GM23338 (cell line): Measurements from ENCODE around the gene PALLD. TPM values are rescaled to one million over a fixed set of nuclear protein-coding genes. Genes with fewer than 3 reads are reported as not detected.

Experiments used
- ATAC-seq: fragments of 200-7000 bp; cut with Tn5 transposase; 3 replicates; pipeline ENCODE4 v1.9.1; 2020
- DNase-seq: peaks from one replicate; pipeline ENCODE4 v3.0.0-alpha.2; 2015; ENCODE audit warnings: low spot score
- H2AFZ ChIP-seq: fragments of 200-600 bp; sonication (generic); 2 replicates; pipeline ENCODE4 v1.8.0; 2016; ENCODE audit warnings: antibody characterized with exemption, mild to moderate bottlenecking, moderate library complexity
- H3F3A ChIP-seq: fragments of 200-600 bp; sonication (generic); replicated peaks from 2 replicates; pipeline ENCODE4 v1.8.0; 2017; ENCODE audit warnings: antibody characterized with exemption, mixed run types, low read depth
- H3K27ac ChIP-seq: fragments of 200-600 bp; sonication (generic); 2 replicates; pipeline ENCODE4 v1.6.1; 2016; ENCODE audit warnings: low read depth
- H3K27me3 ChIP-seq: fragments of 200-600 bp; sonication (generic); 2 replicates; pipeline ENCODE4 v1.8.0; 2016; ENCODE audit warnings: mild to moderate bottlenecking, mixed run types, moderate library complexity; ENCODE audit not compliant: insufficient read depth
- H3K36me3 ChIP-seq: fragments of 200-600 bp; sonication (generic); 2 replicates; pipeline ENCODE4 v1.8.0; 2016; ENCODE audit warnings: mild to moderate bottlenecking; ENCODE audit not compliant: insufficient read depth
- H3K4me1 ChIP-seq: fragments of 200-600 bp; sonication (generic); 2 replicates; pipeline ENCODE4 v1.8.0; 2016; ENCODE audit warnings: mild to moderate bottlenecking, moderate library complexity; ENCODE audit not compliant: insufficient read depth
- H3K4me2 ChIP-seq: fragments of 200-600 bp; sonication (generic); 2 replicates; pipeline ENCODE4 v1.7.1; 2017; ENCODE audit warnings: mixed run types
- H3K4me3 ChIP-seq: fragments of 200-600 bp; sonication (generic); 2 replicates; pipeline ENCODE4 v1.6.1; 2016; ENCODE audit warnings: mixed run types
- H3K79me2 ChIP-seq: fragments of 200-600 bp; sonication (generic); replicated peaks from 2 replicates; pipeline ENCODE4 v1.8.0; 2017; ENCODE audit warnings: mild to moderate bottlenecking; ENCODE audit not compliant: insufficient read depth
- H3K9me2 ChIP-seq: fragments of 200-600 bp; sonication (generic); 2 replicates; pipeline ENCODE4 v1.8.0; 2017; ENCODE audit not compliant: insufficient read depth
- H4K20me1 ChIP-seq: fragments of 200-600 bp; sonication (generic); replicated peaks from 2 replicates; pipeline ENCODE4 v1.8.0; 2017; ENCODE audit warnings: mild to moderate bottlenecking; ENCODE audit not compliant: insufficient read depth
- H3K27ac Mint-ChIP-seq: 2 replicates; pipeline ENCODE4 v1.8.0; 2020; ENCODE audit warnings: inconsistent platforms, mild to moderate bottlenecking, moderate library complexity, mixed read lengths
- H3K27me3 Mint-ChIP-seq: 3 replicates; pipeline ENCODE4 v1.8.0; 2022; ENCODE audit warnings: low read depth, mild to moderate bottlenecking, moderate library complexity, mixed read lengths, inconsistent platforms; ENCODE audit not compliant: insufficient read depth, poor library complexity
- H3K36me3 Mint-ChIP-seq: 3 replicates; pipeline ENCODE4 v1.8.0; 2021; ENCODE audit warnings: low read depth, mild to moderate bottlenecking, inconsistent platforms, moderate library complexity, mixed read lengths
- H3K4me1 Mint-ChIP-seq: 3 replicates; pipeline ENCODE4 v1.8.0; 2020; ENCODE audit warnings: mild to moderate bottlenecking, inconsistent platforms, mixed read lengths
- H3K4me3 Mint-ChIP-seq: 3 replicates; pipeline ENCODE4 v1.8.0; 2021; ENCODE audit warnings: moderate library complexity, mild to moderate bottlenecking, inconsistent platforms, mixed read lengths
- H3K9me3 Mint-ChIP-seq: 3 replicates; pipeline ENCODE4 v1.8.0; 2020; ENCODE audit warnings: moderate library complexity, mild to moderate bottlenecking, inconsistent platforms, mixed read lengths
- CREB1 ChIP-seq: fragments of 250-450 bp; sonication (Bioruptor Pico); IDR thresholded peaks from 2 replicates; pipeline ENCODE4 v1.5.0; 2020; ENCODE audit warnings: low read depth, mild to moderate bottlenecking, moderate library complexity
- EZH2 ChIP-seq: fragments of 200-600 bp; sonication (generic); IDR thresholded peaks from one replicate; pipeline ENCODE4 v1.8.0; 2017; ENCODE audit warnings: antibody characterized with exemption, mild to moderate bottlenecking, low read depth; ENCODE audit not compliant: unreplicated experiment
- NANOG ChIP-seq: IDR thresholded peaks from 2 replicates; pipeline ENCODE4 v1.6.1; 2016; ENCODE audit warnings: antibody characterized with exemption, borderline replicate concordance
- POLR2AphosphoS5 ChIP-seq: IDR thresholded peaks from 2 replicates; pipeline ENCODE4 v1.6.1; 2016; ENCODE audit warnings: antibody characterized with exemption, low read depth
- STAT1 ChIP-seq: IDR thresholded peaks from one replicate; pipeline ENCODE4 v1.6.1; 2016; ENCODE audit warnings: antibody characterized with exemption; ENCODE audit not compliant: unreplicated experiment
- ZNF114 ChIP-seq: fragments of 250-450 bp; sonication (Bioruptor Pico); IDR thresholded peaks from 2 replicates; pipeline ENCODE4 v1.5.0; 2020; ENCODE audit warnings: mild to moderate bottlenecking, moderate library complexity
- ZNF331 ChIP-seq: fragments of 250-450 bp; sonication (Bioruptor Pico); IDR thresholded peaks from 2 replicates; pipeline ENCODE4 v1.5.0; 2020; ENCODE audit warnings: low read depth, mild to moderate bottlenecking, moderate library complexity
- polyA plus RNA-seq: library from polyadenylated mRNA; unstranded; fragments of >200 nt; fragmentation: Nextera tagmentation; extraction: Ambion mirVana; gene quantifications from 2 replicates; pipeline ENCODE4 v1.2.1, GENCODE V29; 2016
- total RNA-seq: library from RNA; depleted of rRNA; stranded (reverse); fragments of >200 nt; shearing (Covaris generic); gene quantifications from 2 replicates; pipeline ENCODE4 v1.2.3, GENCODE V29; 2014
- TF ChIP-seq, protein P1 (sequence below): fragments of 250-450 bp; sonication (Bioruptor Pico); IDR thresholded peaks from 2 replicates; pipeline ENCODE4 v1.5.0; 2020; ENCODE audit warnings: mild to moderate bottlenecking, moderate library complexity

PALLD gene
- total and polyA plus RNA-seq, 2 experiments from 2014 or later: 13.1 to 30.2 TPM

DNA sequence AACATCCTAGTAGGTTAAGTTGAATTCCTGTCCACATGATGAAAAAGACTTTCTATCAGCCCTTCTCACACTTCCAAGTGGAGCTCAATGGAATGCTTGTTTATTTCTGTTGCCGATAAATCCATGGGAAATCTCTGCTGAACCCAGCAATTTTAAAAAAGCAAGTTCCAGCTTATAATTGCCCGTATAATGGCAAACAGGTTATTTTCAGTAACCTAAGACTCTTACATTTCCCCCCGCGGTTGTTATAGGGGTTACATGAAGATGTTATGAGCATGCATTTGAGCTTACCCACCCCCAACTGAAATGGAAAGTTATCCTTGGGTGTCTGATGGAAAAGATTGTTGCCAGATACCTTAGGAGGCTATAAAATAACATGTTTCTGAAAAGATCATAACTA is 136.2 kb downstream of the PALLD start:
- Mint-ChIP-seq H3K4me1 (peaks cover 47% of the 10 kb centered on the region), H3K36me3 (no peaks in the 10 kb centered on the region), H3K4me3 (no peak overlapping the region), H3K9me3 (no peaks in the 10 kb centered on the region), H3K27me3 (peaks cover 9% of the 10 kb centered on the region), H3K27ac (no peak overlapping the region)
- H3K4me3 ChIP-seq: 0 out of 2 replicates have a peak overlapping the region, but pooled peaks have one; percentile 90
- DNase-seq: no peak
- no peaks in the 10 kb centered on the region for H3K36me3 ChIP-seq
- H3F3A ChIP-seq: peaks cover 3% of the 10 kb centered on the region; the same call in 1 of the 2 replicates
- H3K27ac ChIP-seq: no peak overlapping the region
- H3K4me2 ChIP-seq: peak overlapping the region; percentile 88; the same call in 1 of the 2 replicates
- TF ChIP-seq ZNF114 (CRISPR knock-in tag): no peak
- TF ChIP-seq EZH2: no peak
- TF ChIP-seq CREB1: no peak
- no peak for TF ChIP-seq POLR2AphosphoS5
- TF ChIP-seq, protein P1, sequence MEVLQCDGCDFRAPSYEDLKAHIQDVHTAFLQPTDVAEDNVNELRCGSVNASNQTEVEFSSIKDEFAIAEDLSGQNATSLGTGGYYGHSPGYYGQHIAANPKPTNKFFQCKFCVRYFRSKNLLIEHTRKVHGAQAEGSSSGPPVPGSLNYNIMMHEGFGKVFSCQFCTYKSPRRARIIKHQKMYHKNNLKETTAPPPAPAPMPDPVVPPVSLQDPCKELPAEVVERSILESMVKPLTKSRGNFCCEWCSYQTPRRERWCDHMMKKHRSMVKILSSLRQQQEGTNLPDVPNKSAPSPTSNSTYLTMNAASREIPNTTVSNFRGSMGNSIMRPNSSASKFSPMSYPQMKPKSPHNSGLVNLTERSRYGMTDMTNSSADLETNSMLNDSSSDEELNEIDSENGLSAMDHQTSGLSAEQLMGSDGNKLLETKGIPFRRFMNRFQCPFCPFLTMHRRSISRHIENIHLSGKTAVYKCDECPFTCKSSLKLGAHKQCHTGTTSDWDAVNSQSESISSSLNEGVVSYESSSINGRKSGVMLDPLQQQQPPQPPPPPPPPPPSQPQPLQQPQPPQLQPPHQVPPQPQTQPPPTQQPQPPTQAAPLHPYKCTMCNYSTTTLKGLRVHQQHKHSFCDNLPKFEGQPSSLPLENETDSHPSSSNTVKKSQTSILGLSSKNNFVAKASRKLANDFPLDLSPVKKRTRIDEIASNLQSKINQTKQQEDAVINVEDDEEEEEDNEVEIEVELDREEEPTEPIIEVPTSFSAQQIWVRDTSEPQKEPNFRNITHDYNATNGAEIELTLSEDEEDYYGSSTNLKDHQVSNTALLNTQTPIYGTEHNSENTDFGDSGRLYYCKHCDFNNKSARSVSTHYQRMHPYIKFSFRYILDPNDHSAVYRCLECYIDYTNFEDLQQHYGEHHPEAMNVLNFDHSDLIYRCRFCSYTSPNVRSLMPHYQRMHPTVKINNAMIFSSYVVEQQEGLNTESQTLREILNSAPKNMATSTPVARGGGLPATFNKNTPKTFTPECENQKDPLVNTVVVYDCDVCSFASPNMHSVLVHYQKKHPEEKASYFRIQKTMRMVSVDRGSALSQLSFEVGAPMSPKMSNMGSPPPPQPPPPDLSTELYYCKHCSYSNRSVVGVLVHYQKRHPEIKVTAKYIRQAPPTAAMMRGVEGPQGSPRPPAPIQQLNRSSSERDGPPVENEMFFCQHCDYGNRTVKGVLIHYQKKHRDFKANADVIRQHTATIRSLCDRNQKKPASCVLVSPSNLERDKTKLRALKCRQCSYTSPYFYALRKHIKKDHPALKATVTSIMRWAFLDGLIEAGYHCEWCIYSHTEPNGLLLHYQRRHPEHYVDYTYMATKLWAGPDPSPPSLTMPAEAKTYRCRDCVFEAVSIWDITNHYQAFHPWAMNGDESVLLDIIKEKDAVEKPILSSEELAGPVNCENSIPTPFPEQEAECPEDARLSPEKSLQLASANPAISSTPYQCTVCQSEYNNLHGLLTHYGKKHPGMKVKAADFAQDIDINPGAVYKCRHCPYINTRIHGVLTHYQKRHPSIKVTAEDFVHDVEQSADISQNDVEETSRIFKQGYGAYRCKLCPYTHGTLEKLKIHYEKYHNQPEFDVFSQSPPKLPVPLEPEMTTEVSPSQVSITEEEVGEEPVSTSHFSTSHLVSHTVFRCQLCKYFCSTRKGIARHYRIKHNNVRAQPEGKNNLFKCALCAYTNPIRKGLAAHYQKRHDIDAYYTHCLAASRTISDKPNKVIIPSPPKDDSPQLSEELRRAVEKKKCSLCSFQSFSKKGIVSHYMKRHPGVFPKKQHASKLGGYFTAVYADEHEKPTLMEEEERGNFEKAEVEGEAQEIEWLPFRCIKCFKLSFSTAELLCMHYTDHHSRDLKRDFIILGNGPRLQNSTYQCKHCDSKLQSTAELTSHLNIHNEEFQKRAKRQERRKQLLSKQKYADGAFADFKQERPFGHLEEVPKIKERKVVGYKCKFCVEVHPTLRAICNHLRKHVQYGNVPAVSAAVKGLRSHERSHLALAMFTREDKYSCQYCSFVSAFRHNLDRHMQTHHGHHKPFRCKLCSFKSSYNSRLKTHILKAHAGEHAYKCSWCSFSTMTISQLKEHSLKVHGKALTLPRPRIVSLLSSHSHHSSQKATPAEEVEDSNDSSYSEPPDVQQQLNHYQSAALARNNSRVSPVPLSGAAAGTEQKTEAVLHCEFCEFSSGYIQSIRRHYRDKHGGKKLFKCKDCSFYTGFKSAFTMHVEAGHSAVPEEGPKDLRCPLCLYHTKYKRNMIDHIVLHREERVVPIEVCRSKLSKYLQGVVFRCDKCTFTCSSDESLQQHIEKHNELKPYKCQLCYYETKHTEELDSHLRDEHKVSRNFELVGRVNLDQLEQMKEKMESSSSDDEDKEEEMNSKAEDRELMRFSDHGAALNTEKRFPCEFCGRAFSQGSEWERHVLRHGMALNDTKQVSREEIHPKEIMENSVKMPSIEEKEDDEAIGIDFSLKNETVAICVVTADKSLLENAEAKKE (CRISPR knock-in tag): no peak
- no peak for TF ChIP-seq STAT1
- no peak for TF ChIP-seq NANOG
- TF ChIP-seq ZNF331 (CRISPR knock-in tag): no peak
- H4K20me1 ChIP-seq: no peaks in the 10 kb centered on the region
- peaks cover 29% of the 10 kb centered on the region for H3K27me3 ChIP-seq
- peaks cover 32% of the 10 kb centered on the region for H3K4me1 ChIP-seq
- no peaks in the 10 kb centered on the region for H3K79me2 ChIP-seq
- H3K9me2 ChIP-seq: no peaks in the 10 kb centered on the region
- no peak overlapping the region for H2AFZ ChIP-seq
- no peak for ATAC-seq
